ENCODE results near the gene PYGM.
A peak's percentile ranks its signal among the peaks of the same experiment; 100 is the strongest.

The PYGM gene

GRCh38 chr11:64718084-64718779 lies 41.5 kb downstream of the PYGM start:
- no peak overlapping the region for H3K27ac ChIP-seq (ENCODE audit: low read depth, low read length)
- H3K27me3 ChIP-seq (ENCODE audit: control insufficient read depth, insufficient read depth, low read length): peaks cover 66% of the 10 kb centered on the region
- H3K9ac ChIP-seq (ENCODE audit: low read depth, low read length): no peak overlapping the region
- H3K4me1 ChIP-seq (ENCODE audit: control insufficient read depth, insufficient read depth, low read length): peaks cover 7% of the 10 kb centered on the region; the same call in 1 of the 2 replicates
- no peak overlapping the region for H3K4me3 ChIP-seq (ENCODE audit: low read depth, low read length)
- H3K9me3 ChIP-seq (ENCODE audit: control insufficient read depth, insufficient read depth, low read length): no peaks in the 10 kb centered on the region
- no peaks in the 10 kb centered on the region for H3K36me3 ChIP-seq (ENCODE audit: control insufficient read depth, insufficient read depth, low read length)

GRCh38 chr11:64717268-64717578 lies 42.6 kb downstream of the PYGM start:
- Histone ChIP-seq H3K27me3 (ENCODE audit: control insufficient read depth, insufficient read depth, low read length) (peaks cover 72% of the 10 kb centered on the region), H3K27ac (ENCODE audit: low read depth, low read length) (no peak overlapping the region), H3K9ac (ENCODE audit: low read depth, low read length) (no peak overlapping the region), H3K4me1 (ENCODE audit: control insufficient read depth, insufficient read depth, low read length) (peaks cover 7% of the 10 kb centered on the region; the same call in 1 of the 2 replicates), H3K36me3 (ENCODE audit: control insufficient read depth, insufficient read depth, low read length) (no peaks in the 10 kb centered on the region), H3K9me3 (ENCODE audit: control insufficient read depth, insufficient read depth, low read length) (no peaks in the 10 kb centered on the region), H3K4me3 (ENCODE audit: low read depth, low read length) (no peak overlapping the region)

DNA sequence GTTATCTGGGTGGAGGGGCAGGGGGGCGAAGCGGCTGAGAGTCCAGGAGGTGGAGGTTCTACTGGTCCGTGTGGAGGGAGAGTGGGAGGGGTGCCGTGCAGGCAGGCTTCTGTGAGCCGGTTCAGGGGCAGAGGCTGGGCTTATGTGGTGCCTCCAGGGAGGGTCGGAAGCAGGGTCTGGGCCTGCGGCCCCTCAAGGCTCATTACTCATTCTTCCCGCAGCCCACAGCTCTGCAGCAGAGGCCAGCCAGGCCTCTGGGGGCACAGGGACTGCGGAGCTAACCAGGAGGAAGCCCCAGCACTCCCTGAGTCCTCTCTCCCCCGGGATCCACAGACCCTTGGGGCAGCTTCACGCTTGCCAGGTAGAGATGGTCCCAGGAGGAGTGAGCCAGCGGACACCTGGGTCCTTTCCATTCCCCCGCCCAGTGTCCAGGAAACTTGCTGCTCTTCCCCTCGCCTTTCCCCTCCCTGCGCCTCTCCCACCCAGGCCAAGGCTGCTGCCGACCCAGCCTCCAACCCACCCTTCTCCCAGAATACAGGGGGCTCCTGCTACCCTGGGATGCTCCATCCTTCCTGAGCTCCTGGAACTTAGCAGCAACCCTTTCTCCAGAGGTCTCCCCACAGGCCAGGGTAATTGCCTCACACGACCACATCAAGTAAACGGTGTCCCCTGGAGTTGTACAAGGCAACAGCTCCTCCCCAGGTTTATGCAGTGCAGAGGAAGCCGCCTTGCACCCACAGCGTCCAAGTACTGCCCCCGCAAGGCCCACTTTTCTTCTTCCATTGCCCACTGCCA lies 43.1 kb downstream of the PYGM start:
- Histone ChIP-seq H3K36me3 (ENCODE audit: control insufficient read depth, insufficient read depth, low read length) (no peaks in the 10 kb centered on the region), H3K9ac (ENCODE audit: low read depth, low read length) (no peak overlapping the region), H3K27me3 (ENCODE audit: control insufficient read depth, insufficient read depth, low read length) (peaks cover 72% of the 10 kb centered on the region), H3K9me3 (ENCODE audit: control insufficient read depth, insufficient read depth, low read length) (no peaks in the 10 kb centered on the region), H3K27ac (ENCODE audit: low read depth, low read length) (no peak overlapping the region), H3K4me1 (ENCODE audit: control insufficient read depth, insufficient read depth, low read length) (peaks cover 7% of the 10 kb centered on the region; the same call in 1 of the 2 replicates), H3K4me3 (ENCODE audit: low read depth, low read length) (no peak overlapping the region)

- no peak overlapping the region for H3K4me3 ChIP-seq (ENCODE audit: low read depth, low read length)
- H3K36me3 ChIP-seq (ENCODE audit: control insufficient read depth, insufficient read depth, low read length): no peaks in the 10 kb centered on the region
- peaks cover 70% of the 10 kb centered on the region for H3K27me3 ChIP-seq (ENCODE audit: control insufficient read depth, insufficient read depth, low read length)
- H3K9ac ChIP-seq (ENCODE audit: low read depth, low read length): no peak overlapping the region
- no peak overlapping the region for H3K27ac ChIP-seq (ENCODE audit: low read depth, low read length)
- peaks cover 10% of the 10 kb centered on the region for H3K4me1 ChIP-seq (ENCODE audit: control insufficient read depth, insufficient read depth, low read length)
- H3K9me3 ChIP-seq (ENCODE audit: control insufficient read depth, insufficient read depth, low read length): no peaks in the 10 kb centered on the region
Measured at GRCh38 chr11:64715756-64716472, 43.9 kb downstream of the PYGM start.

DNA sequence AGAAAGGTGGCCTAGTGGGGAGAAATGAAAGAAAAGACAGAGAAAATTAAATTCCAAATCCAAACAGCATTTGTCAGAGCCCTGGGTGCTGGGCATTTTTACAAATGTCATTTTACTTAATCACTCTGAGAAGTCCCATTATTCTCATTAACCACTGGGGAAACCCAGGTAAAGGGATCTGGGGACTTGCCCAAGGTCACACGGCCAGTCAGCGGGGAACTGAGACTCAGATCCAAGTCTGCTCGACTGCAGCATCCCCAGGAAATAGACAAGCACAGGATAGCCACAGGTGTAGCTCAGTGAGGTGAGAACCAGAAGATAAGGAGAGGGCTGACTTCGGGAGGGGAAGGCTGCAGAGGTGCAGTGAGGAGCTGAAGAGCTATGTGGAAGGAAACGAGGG lies 44.7 kb downstream of the PYGM start:
- no peaks in the 10 kb centered on the region for H3K9me3 ChIP-seq (ENCODE audit: control insufficient read depth, insufficient read depth, low read length)
- H3K27me3 ChIP-seq (ENCODE audit: control insufficient read depth, insufficient read depth, low read length): peaks cover 69% of the 10 kb centered on the region
- H3K4me3 ChIP-seq (ENCODE audit: low read depth, low read length): no peak overlapping the region
- H3K36me3 ChIP-seq (ENCODE audit: control insufficient read depth, insufficient read depth, low read length): no peaks in the 10 kb centered on the region
- no peak overlapping the region for H3K27ac ChIP-seq (ENCODE audit: low read depth, low read length)
- H3K4me1 ChIP-seq (ENCODE audit: control insufficient read depth, insufficient read depth, low read length): peaks cover 18% of the 10 kb centered on the region
- H3K9ac ChIP-seq (ENCODE audit: low read depth, low read length): no peak overlapping the region

DNA sequence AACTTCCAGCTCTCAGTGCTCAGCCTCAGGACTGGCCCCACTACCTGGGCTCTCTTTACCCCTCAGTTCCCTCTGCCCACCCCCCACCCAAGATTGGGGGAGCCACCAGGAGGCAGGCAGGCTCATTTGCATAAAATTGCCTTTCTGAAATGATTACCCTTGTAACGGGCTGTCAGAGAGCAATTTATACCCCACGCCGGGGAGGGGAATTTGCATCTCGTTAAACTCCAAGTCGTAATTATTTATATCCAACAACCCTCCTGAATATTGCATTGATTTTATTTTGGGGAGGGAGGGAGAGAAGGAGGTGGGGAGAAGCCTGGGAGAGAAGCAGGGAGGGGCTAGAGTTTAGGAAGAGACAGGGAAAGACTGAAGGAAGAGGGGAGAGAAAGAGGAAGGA lies 45.1 kb downstream of the PYGM start:
- Histone ChIP-seq H3K4me1 (ENCODE audit: control insufficient read depth, insufficient read depth, low read length) (peaks cover 19% of the 10 kb centered on the region), H3K36me3 (ENCODE audit: control insufficient read depth, insufficient read depth, low read length) (no peaks in the 10 kb centered on the region), H3K4me3 (ENCODE audit: low read depth, low read length) (no peak overlapping the region), H3K27ac (ENCODE audit: low read depth, low read length) (no peak overlapping the region), H3K9me3 (ENCODE audit: control insufficient read depth, insufficient read depth, low read length) (no peaks in the 10 kb centered on the region), H3K27me3 (ENCODE audit: control insufficient read depth, insufficient read depth, low read length) (peaks cover 65% of the 10 kb centered on the region), H3K9ac (ENCODE audit: low read depth, low read length) (no peak overlapping the region)

- no peak overlapping the region for H3K9ac ChIP-seq (ENCODE audit: low read depth, low read length)
- peaks cover 65% of the 10 kb centered on the region for H3K27me3 ChIP-seq (ENCODE audit: control insufficient read depth, insufficient read depth, low read length)
- no peaks in the 10 kb centered on the region for H3K9me3 ChIP-seq (ENCODE audit: control insufficient read depth, insufficient read depth, low read length)
- H3K36me3 ChIP-seq (ENCODE audit: control insufficient read depth, insufficient read depth, low read length): no peaks in the 10 kb centered on the region
- H3K4me1 ChIP-seq (ENCODE audit: control insufficient read depth, insufficient read depth, low read length): peaks cover 19% of the 10 kb centered on the region
- no peak overlapping the region for H3K27ac ChIP-seq (ENCODE audit: low read depth, low read length)
- H3K4me3 ChIP-seq (ENCODE audit: low read depth, low read length): peak overlapping the region; percentile 48; the same call in 1 of the 2 replicates
Measured at GRCh38 chr11:64713781-64714363, 45.9 kb downstream of the PYGM start.

DNA sequence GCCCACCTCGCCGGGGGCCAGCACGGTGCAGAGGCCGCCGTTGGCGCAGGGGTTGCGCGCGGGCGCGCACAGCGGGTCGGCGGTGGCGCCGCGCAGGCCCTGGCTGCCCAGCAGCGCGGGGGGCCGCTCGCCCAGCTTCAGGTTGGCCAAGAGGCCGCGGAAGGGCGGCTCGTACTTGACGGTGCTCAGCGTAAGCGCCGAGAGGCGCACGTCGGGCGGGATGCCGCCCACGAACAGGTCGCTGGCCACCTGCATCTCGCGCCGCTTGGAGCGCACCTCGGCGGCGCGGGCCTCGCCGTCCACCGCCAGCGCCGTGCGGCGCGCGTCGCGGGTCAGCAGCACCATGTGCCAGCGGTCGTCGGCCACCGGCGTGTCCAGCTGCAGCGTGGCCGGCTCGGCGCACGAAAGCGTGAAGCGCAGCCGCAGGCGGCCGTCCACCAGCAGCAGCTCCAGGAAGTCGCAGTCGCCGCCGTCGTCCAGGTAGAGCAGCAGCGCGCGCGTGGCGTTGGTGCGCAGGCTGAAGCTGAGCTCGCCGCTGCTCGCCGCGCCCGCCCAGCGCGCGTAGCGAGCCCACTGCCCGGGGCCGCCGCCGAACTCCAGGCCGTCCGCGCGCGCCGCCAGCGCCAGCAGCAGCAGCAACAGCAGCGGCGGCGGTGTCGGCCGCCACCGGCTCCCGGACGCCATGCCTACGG lies 46.6 kb downstream of the PYGM start:
- Histone ChIP-seq H3K4me1 (ENCODE audit: control insufficient read depth, insufficient read depth, low read length) (peaks cover 19% of the 10 kb centered on the region), H3K4me3 (ENCODE audit: low read depth, low read length) (peak overlapping the region; percentile 48; the same call in 1 of the 2 replicates), H3K27ac (ENCODE audit: low read depth, low read length) (no peak overlapping the region), H3K36me3 (ENCODE audit: control insufficient read depth, insufficient read depth, low read length) (no peaks in the 10 kb centered on the region), H3K27me3 (ENCODE audit: control insufficient read depth, insufficient read depth, low read length) (peaks cover 65% of the 10 kb centered on the region), H3K9ac (ENCODE audit: low read depth, low read length) (no peak overlapping the region), H3K9me3 (ENCODE audit: control insufficient read depth, insufficient read depth, low read length) (no peaks in the 10 kb centered on the region)

DNA sequence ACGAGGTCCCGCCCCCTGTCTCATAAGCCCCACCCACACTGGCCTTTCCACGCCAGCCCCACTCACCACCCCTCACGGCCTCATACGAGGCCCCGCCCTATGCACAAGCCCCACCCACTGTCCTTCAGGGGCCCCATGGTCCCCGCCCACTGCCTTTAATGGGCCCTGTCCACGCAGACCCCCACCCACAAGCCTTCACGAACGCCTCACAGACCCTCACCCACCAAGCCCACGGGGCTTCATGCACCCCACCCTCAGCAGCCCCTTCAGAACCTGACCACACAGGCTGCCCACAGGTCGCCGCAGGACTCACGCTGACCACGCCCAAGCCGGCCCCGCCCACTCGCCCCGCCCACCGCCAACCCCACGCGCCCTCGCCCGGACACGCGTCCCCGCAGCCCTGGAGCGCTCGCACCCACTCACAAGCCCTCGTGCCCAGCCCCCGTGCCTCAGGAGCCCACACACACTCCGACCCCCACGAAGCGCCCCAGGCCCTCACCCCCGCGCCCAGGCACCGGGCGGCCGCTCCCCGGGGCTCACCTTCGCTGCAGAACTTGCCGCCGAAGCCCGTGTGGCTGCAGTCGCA lies 47.3 kb downstream of the PYGM start:
- Histone ChIP-seq H3K36me3 (ENCODE audit: control insufficient read depth, insufficient read depth, low read length) (no peaks in the 10 kb centered on the region), H3K27me3 (ENCODE audit: control insufficient read depth, insufficient read depth, low read length) (peaks cover 62% of the 10 kb centered on the region), H3K4me3 (ENCODE audit: low read depth, low read length) (peak overlapping the region; percentile 48; the same call in 1 of the 2 replicates), H3K4me1 (ENCODE audit: control insufficient read depth, insufficient read depth, low read length) (peaks cover 19% of the 10 kb centered on the region), H3K9me3 (ENCODE audit: control insufficient read depth, insufficient read depth, low read length) (no peaks in the 10 kb centered on the region), H3K9ac (ENCODE audit: low read depth, low read length) (no peak overlapping the region), H3K27ac (ENCODE audit: low read depth, low read length) (no peak overlapping the region)

DNA sequence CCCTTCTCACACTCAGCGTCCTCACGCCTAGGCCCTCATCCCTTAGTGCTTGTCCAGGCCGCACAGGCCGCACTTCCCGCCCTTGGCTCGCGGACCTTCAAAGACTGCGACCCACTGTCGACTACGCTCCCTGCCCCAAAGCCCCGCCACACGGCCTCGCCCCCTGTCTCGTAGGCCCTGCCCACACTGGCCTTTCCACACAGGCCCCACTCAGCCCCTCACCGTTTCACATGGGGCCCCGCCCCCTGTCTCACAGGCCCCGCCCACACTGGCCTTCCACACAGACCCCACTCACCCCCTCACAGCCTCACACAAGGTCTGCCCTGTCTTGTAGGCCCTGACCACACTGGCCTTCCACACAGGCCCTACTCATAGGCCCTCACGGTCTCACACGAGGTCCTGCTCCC lies 47.8 kb downstream of the PYGM start:
- Histone ChIP-seq H3K27ac (ENCODE audit: low read depth, low read length) (no peak overlapping the region), H3K4me1 (ENCODE audit: control insufficient read depth, insufficient read depth, low read length) (peaks cover 19% of the 10 kb centered on the region), H3K4me3 (ENCODE audit: low read depth, low read length) (peak overlapping the region; percentile 33; the same call in 1 of the 2 replicates), H3K9ac (ENCODE audit: low read depth, low read length) (no peak overlapping the region), H3K9me3 (ENCODE audit: control insufficient read depth, insufficient read depth, low read length) (no peaks in the 10 kb centered on the region), H3K27me3 (ENCODE audit: control insufficient read depth, insufficient read depth, low read length) (peaks cover 56% of the 10 kb centered on the region), H3K36me3 (ENCODE audit: control insufficient read depth, insufficient read depth, low read length) (no peaks in the 10 kb centered on the region)

All from HUES48 (cell line).